T-helper 2 cell treated with Interferon-gamma antibody and Interleukin-4, amounts not matched to agents 5 μg/mL and 100 μg/mL, for 36 hours (primary cell): Measurements from ENCODE around the gene DGKI.

Source experiments
- DNase-seq: peaks from one replicate; pipeline ENCODE4 v3.0.0; 2021; ENCODE audit warnings: low spot score
- H3K27ac Mint-ChIP-seq: one replicate; pipeline ENCODE4 v1.8.0; 2021; ENCODE audit warnings: mild to moderate bottlenecking, mixed read lengths
- H3K27me3 Mint-ChIP-seq: one replicate; pipeline ENCODE4 v1.8.0; 2021; ENCODE audit warnings: low read depth, mixed read lengths
- H3K36me3 Mint-ChIP-seq: one replicate; pipeline ENCODE4 v1.8.0; 2021; ENCODE audit warnings: low read depth, mixed read lengths
- H3K4me1 Mint-ChIP-seq: one replicate; pipeline ENCODE4 v1.8.0; 2021; ENCODE audit warnings: low read depth, mixed read lengths
- H3K4me3 Mint-ChIP-seq: one replicate; pipeline ENCODE4 v1.8.0; 2022; ENCODE audit warnings: mild to moderate bottlenecking, moderate library complexity, mixed read lengths
- H3K9me3 Mint-ChIP-seq: one replicate; pipeline ENCODE4 v1.8.0; 2021; ENCODE audit warnings: mixed read lengths

DGKI gene

DNA sequence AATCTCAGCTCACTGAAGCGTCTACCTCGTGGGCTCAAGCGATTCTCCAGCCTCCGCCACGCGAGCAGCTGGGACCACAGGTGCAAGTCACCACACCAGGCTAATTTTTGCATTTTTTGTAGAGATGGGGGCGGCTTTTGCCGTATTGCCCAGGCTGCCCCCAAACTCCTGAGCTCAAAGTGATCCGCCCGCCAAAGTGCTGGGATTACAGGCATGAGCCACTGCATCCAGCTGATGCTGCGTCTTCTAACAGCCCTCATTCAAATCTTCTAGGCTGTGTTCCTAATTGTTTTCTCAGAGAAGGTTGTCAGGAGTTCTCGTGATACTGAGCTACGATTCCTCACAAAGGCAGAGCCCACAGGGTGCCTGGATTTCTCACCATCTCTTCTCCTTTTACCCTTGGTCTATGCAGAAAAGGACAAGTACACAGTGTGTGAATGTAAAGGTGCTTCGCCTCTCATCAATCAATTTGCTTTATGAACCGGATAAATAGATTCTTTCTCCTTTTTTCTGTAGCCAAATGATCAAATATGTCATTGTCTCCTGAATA is 255.9 kb downstream of the DGKI start:
- no peak for DNase-seq
- Mint-ChIP-seq H3K27ac (no peak overlapping the region), H3K4me1 (no peaks in the 10 kb centered on the region), H3K9me3 (no peaks in the 10 kb centered on the region), H3K27me3 (no peaks in the 10 kb centered on the region), H3K36me3 (no peaks in the 10 kb centered on the region), H3K4me3 (no peak overlapping the region)

DNA sequence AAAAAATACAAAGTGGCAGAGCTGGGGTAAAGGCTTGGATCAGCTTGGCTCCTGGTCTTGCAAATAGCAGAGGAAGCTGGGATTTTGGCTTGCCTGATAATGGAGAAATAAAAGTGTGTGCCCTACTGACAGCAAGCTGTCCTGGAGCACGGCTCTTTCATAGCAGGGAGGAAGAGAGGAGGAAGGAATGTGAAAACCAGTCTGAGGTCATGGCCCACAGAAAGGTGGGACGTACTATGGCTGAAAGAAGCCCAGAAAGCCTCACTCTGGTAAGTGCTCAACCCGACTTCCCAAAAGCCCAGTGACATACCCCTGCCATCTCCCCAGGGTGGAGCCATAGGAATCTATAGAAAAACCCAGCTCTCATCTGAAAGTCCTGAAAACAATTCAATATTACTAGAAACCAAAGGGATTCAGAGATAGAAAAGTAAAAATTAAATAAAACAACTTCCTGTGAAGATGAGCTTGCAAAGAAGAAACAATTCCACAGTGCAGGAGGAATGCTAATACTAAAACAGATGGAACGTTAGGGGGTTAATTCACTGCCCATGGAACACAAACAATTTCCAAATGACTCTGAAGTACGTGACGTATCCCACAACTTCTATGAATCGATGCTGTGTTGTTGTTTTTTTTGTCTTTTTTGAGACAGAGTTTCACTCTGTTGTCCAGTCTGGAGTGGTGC is 256.6 kb downstream of the DGKI start:
- no peak for DNase-seq
- H3K36me3 Mint-ChIP-seq, result no peaks in the 10 kb centered on the region
- no peak overlapping the region for H3K4me3 Mint-ChIP-seq
- no peak overlapping the region for H3K27ac Mint-ChIP-seq
- no peaks in the 10 kb centered on the region for H3K4me1 Mint-ChIP-seq
- H3K9me3 Mint-ChIP-seq, result no peaks in the 10 kb centered on the region
- H3K27me3 Mint-ChIP-seq, result no peaks in the 10 kb centered on the region

DNA sequence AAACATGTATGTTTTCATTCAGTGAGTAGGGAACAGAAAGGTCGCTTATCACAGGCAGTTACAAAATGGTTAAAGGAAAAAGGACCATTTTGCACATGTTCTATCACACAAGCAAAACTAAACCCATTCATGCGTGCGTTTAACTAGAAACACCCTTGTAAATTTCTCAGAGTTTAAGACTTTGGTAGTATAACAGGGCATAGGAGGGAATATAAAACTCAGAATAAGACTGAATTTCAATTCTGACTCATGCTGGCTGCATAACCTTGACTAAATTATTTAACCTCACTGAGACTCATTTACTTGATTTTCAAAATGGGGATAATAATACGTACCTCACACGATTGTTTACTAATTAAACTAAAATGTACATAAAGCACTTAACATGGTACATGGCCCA is 259.4 kb downstream of the DGKI start:
- Mint-ChIP-seq H3K36me3 (no peaks in the 10 kb centered on the region), H3K27me3 (no peaks in the 10 kb centered on the region), H3K4me1 (no peaks in the 10 kb centered on the region), H3K27ac (no peak overlapping the region), H3K9me3 (no peaks in the 10 kb centered on the region), H3K4me3 (no peak overlapping the region)
- DNase-seq, result no peak

DNA sequence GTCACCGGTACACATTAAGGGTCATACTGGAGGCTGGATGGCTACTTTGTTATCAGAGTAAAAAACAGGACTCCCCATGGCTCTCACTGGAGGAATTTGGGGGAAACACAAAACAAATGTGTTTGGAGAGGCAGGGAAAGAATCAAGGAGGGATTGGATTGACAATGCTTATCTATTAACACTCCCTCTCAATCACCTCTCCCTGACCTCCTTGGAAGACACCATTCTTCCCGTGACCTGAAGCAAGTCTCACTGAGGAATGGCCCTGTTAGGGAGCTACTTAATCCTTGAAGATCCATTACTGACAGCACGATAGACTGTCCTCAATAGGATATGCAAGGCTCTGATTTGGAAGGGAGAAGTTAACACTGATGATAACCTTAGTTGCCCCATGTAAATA is 261.2 kb downstream of the DGKI start:
- H3K36me3 Mint-ChIP-seq, result no peaks in the 10 kb centered on the region
- H3K4me3 Mint-ChIP-seq, result no peak overlapping the region
- H3K9me3 Mint-ChIP-seq, result no peaks in the 10 kb centered on the region
- H3K4me1 Mint-ChIP-seq, result no peaks in the 10 kb centered on the region
- H3K27me3 Mint-ChIP-seq, result no peaks in the 10 kb centered on the region
- H3K27ac Mint-ChIP-seq, result no peak overlapping the region
- no peak for DNase-seq

DNA sequence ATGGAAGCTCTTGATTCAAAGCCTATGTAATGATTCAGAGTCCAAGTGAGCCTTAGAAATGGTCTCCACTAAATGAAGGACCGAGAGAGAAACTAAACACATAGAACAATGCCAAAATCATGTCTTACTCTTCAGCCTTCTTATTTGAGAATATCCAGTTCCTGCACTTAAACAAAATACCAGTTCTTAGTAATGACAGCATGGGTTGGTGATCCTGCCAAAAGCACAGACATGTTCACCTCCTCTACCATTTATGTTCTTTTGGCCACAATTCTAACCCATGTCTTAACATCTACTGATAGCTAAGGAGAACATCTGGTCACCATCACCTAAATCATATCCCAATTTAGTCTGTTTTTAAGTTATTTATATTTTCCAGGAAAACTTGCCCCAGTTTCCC is 263.6 kb downstream of the DGKI start:
- H3K9me3 Mint-ChIP-seq, result no peaks in the 10 kb centered on the region
- DNase-seq, result no peak
- no peaks in the 10 kb centered on the region for H3K36me3 Mint-ChIP-seq
- H3K27ac Mint-ChIP-seq, result no peak overlapping the region
- no peak overlapping the region for H3K4me3 Mint-ChIP-seq
- no peaks in the 10 kb centered on the region for H3K4me1 Mint-ChIP-seq
- H3K27me3 Mint-ChIP-seq, result no peaks in the 10 kb centered on the region

DNA sequence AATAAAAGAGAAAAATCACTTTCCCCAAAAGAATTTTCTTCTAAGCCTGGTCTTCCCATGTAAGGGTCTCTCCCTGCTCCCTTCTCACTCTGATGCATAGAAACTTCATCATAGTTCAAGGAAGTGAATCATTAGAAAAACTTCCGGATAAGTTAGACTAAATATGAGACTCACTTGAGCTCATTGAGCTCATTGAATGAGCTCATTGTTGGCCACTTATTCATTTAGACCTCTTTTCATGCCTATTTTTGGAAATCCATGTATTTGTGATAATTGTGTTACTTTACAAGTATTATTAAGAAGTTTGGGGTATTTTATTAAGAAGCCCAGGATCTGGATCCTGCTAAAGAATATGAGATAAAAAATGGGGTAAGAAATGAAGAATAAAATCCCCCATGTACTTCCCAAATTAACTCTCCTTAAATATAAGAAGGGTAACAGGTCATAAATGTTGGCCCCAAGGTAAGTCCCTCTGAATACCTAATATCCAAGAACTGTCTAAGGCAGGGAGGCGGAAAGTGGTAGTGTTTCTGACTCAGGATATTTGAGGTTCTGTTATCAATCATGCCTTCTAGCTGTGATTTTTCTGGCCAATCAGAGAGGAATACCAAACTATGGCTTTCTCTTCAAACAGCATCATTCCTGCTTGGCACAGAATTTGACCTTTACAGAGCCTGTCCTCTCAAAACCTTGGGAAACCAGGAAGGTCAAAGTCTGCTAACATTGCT is 266.7 kb downstream of the DGKI start:
- Mint-ChIP-seq H3K27me3 (no peaks in the 10 kb centered on the region), H3K9me3 (no peaks in the 10 kb centered on the region), H3K36me3 (no peaks in the 10 kb centered on the region), H3K4me3 (no peak overlapping the region), H3K27ac (no peak overlapping the region), H3K4me1 (no peaks in the 10 kb centered on the region)
- DNase-seq, result no peak

DNA sequence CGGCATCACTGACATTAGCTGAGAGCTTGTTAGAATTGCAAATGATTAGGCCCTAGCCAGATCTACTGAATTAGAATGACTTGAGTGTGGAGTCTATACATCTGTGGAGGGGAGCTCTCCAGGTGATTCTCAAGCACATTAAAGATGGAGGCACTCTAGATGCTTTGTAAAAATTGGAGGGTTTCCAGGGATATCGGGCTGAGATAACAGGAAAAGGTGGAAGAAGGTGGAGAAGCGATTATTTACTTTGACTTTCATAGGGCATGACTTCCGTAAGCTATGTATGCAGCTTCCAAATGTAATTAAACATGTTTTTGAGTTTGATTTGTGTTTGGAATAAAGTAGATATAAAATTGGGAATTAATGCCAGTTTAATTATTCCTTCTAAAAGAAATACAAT is 268.2 kb downstream of the DGKI start:
- Mint-ChIP-seq H3K9me3 (no peaks in the 10 kb centered on the region), H3K27me3 (no peaks in the 10 kb centered on the region), H3K36me3 (no peaks in the 10 kb centered on the region), H3K4me3 (no peak overlapping the region), H3K27ac (no peak overlapping the region), H3K4me1 (no peaks in the 10 kb centered on the region)
- DNase-seq, result no peak

DNA sequence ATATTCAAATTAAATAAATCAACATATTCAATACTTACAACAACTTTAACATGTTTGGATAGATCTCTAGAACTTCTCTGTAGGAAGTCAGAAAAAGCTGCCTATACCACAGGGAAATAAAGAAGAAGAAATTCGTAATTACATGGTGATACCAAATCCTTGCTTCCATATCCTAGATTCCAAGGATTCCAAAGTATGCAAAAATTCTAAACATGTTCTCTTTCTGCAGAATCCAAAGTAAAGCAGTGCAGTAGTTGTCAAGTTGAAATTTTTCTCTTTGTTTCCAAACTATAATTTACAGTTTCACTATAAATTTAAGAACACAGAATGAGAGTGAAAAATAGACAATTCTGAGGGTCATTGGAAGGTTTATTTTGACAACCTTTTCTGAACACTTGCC is 269.6 kb downstream of the DGKI start:
- H3K27ac Mint-ChIP-seq, result no peak overlapping the region
- no peaks in the 10 kb centered on the region for H3K36me3 Mint-ChIP-seq
- H3K4me3 Mint-ChIP-seq, result no peak overlapping the region
- H3K9me3 Mint-ChIP-seq, result no peaks in the 10 kb centered on the region
- DNase-seq, result no peak
- H3K27me3 Mint-ChIP-seq, result no peaks in the 10 kb centered on the region
- H3K4me1 Mint-ChIP-seq, result no peaks in the 10 kb centered on the region

DNA sequence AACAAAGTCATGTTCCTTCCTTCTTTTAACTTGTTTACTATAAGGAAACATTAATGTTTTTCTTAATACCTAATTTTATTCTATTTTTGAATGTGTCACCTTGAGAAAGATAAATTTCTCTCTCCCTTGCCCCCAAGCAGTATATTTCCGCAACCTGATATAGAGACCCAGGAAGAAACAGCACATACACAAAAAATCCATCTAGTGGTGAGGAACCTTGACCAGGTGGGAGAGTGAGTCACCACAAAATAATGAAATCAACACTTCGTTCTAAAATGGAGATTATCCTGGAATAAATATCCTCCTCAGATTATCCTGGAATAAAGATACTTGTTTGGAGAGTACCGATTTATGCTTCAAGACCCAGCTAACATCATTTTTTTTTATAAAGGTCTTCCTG is 270.3 kb downstream of the DGKI start:
- Mint-ChIP-seq H3K4me3 (no peak overlapping the region), H3K4me1 (no peaks in the 10 kb centered on the region), H3K27me3 (no peaks in the 10 kb centered on the region), H3K27ac (no peak overlapping the region), H3K9me3 (no peaks in the 10 kb centered on the region), H3K36me3 (no peaks in the 10 kb centered on the region)
- DNase-seq, result no peak

DNA sequence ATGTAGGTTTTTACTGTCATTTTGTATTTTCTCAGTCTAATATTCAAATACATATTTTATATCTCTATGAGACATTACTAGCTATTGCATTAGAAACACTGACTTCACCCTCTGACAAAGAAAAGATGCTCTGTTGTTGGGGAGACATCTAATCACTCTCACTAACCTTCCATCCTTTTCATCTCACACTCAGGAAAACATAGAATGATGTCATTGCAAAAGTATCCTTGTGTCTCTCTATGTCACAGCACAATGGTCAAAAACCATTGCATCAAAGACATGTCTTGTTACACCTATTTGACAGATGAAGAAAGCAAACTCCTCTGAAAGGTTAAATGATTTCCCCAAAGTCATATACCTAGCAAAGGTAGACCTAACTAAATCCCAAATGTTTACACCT is 272.0 kb downstream of the DGKI start:
- no peak overlapping the region for H3K27ac Mint-ChIP-seq
- H3K4me1 Mint-ChIP-seq, result no peaks in the 10 kb centered on the region
- no peaks in the 10 kb centered on the region for H3K36me3 Mint-ChIP-seq
- no peak overlapping the region for H3K4me3 Mint-ChIP-seq
- no peak for DNase-seq
- no peaks in the 10 kb centered on the region for H3K27me3 Mint-ChIP-seq
- no peaks in the 10 kb centered on the region for H3K9me3 Mint-ChIP-seq

DNA sequence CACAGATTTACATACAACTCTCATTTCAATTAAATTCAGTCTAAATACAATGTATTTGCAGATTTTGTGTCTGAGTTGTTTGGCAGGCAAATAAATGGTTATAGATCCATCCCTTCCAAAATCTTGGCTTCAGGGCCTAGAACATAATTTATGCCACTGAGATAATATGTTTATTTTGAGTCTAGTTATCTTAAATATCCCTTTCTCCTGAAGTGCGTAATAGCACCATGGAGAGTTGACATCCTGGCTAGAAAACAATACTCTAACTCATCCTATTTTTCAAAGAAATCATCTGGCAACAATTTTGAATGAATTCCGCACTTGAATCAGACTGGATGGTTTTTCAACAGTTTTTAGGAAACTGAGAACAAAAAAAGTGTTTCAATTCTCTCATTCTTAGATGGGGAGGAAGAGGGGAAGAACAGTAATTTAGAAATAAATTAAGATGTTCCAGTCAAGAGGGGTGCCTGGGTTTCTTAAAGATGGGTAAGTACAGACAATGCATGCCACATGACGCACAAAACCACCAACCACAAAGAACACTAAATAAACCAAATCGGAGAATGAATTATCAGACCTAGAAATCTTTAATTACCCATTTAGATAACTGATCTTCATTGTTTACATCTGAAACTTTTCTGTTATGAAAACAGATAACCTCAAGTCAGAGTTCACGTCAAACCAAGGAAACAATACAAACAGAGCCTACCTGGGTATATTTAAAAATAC is 274.6 kb downstream of the DGKI start:
- Mint-ChIP-seq H3K4me1 (no peaks in the 10 kb centered on the region), H3K4me3 (no peak overlapping the region), H3K36me3 (no peaks in the 10 kb centered on the region), H3K27ac (no peak overlapping the region), H3K27me3 (no peaks in the 10 kb centered on the region), H3K9me3 (no peaks in the 10 kb centered on the region)
- DNase-seq, result no peak

DNA sequence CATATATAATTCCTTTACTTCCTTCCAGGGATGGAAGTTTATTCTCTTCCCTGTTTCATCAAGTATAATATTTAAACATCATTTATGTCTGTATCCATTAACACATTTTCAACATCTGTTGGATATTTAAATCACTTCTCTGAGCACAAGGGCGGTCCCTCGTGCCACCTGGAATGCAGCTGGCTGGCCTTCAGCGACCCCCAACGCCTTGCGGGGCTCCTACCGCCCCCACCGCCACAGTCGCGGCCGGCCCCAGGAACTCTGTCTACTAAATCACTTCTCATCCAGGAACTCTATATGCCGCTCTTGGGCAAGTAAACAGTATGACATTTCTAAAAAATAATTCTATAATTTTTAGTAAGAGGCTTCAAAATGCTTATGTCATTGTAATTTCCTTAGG is 282.1 kb downstream of the DGKI start:
- no peaks in the 10 kb centered on the region for H3K27me3 Mint-ChIP-seq
- H3K4me3 Mint-ChIP-seq, result no peak overlapping the region
- no peak for DNase-seq
- peaks cover 3% of the 10 kb centered on the region for H3K9me3 Mint-ChIP-seq
- no peak overlapping the region for H3K27ac Mint-ChIP-seq
- H3K36me3 Mint-ChIP-seq, result no peaks in the 10 kb centered on the region
- no peaks in the 10 kb centered on the region for H3K4me1 Mint-ChIP-seq

DNA sequence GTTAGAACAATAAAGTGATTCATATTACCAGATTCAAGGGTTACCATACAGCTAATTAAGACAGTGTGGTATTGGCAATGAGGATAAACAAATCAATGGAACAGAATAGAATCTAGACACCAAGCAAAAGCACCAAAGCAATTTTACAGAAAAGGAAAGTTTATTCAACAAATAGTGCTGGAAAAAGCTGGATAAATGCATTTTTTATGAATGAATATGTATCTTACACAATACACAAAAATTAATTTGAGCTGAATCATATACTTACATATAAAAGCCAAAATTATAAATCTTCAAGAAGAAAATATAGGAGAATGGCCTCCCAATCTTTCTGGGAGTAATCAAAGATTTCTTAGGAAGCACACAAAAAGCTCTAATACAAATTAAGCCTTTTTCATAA is 282.8 kb downstream of the DGKI start:
- Mint-ChIP-seq H3K27ac (no peak overlapping the region), H3K4me3 (no peak overlapping the region), H3K27me3 (no peaks in the 10 kb centered on the region), H3K36me3 (no peaks in the 10 kb centered on the region), H3K4me1 (no peaks in the 10 kb centered on the region), H3K9me3 (peaks cover 3% of the 10 kb centered on the region)
- no peak for DNase-seq

DNA sequence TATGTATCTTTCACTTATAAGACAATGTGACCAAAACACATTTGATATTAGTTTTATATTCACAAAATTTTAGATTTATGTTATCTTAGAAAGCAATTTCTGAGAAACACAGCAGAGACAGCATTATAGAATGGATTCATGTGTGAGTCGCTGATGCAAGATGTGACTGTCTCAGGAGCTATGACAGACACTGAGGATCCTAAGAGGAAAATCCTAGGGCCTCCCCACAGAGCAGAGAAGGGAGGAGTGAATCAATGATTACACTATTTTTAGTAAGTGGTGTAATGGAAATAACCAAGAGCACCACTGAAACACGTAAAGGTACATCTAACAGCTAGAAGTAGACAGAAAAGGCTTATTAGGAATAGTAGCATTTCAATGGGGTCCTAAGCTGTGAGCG is 299.3 kb downstream of the DGKI start:
- Mint-ChIP-seq H3K36me3 (no peaks in the 10 kb centered on the region), H3K27me3 (no peaks in the 10 kb centered on the region), H3K27ac (no peak overlapping the region), H3K4me3 (no peak overlapping the region), H3K4me1 (no peaks in the 10 kb centered on the region), H3K9me3 (no peaks in the 10 kb centered on the region)
- DNase-seq, result no peak
